Natural killer cell (primary cell): ENCODE measurements around the gene LRR1. TPM values are rescaled to one million over a fixed set of nuclear protein-coding genes. Genes with fewer than 3 reads are reported as not detected.

ENCODE experiments used
- ATAC-seq, 3 donors: fragments of 150-1000 bp in 2 of 3; fragments of 200-7000 bp in 1 of 3; cut with Tn5 transposase; 1 replicate in 1 of 3; 2 replicates in 2 of 3; pipeline ENCODE4 v1.10.0; 2021; ENCODE audit warnings: mild to moderate bottlenecking in 2 of 3, moderate library complexity in 2 of 3
- DNase-seq, 2 donors: peaks; one replicate each; pipeline versions ENCODE4 v3.0.0 to v3.0.0-alpha.2; 2013 to 2021; ENCODE audit warnings: mixed read lengths in 1 of 2
- H3K27ac ChIP-seq: one replicate; pipeline ENCODE4 v1.5.1; 2013; ENCODE audit warnings: mild to moderate bottlenecking, low read length
- H3K27me3 ChIP-seq: one replicate; pipeline ENCODE4 v1.6.1; 2013; ENCODE audit warnings: low read length; ENCODE audit not compliant: control insufficient read depth, insufficient read depth
- H3K36me3 ChIP-seq: one replicate; pipeline ENCODE4 v1.6.1; 2013; ENCODE audit warnings: low read length; ENCODE audit not compliant: control insufficient read depth, insufficient read depth
- H3K4me1 ChIP-seq: one replicate; pipeline ENCODE4 v1.6.1; 2013; ENCODE audit warnings: low read length; ENCODE audit not compliant: control insufficient read depth, insufficient read depth
- H3K4me3 ChIP-seq: one replicate; pipeline ENCODE4 v1.5.1; 2013; ENCODE audit warnings: low read length
- H3K9me3 ChIP-seq: one replicate; pipeline ENCODE4 v1.6.1; 2013; ENCODE audit warnings: low read length; ENCODE audit not compliant: control insufficient read depth, insufficient read depth
- H3K27ac Mint-ChIP-seq, 2 donors: one replicate each; pipeline ENCODE4 v1.8.0; 2022; ENCODE audit warnings: mild to moderate bottlenecking in 2 of 2, mixed read lengths in 2 of 2, moderate library complexity in 1 of 2
- H3K27me3 Mint-ChIP-seq, 2 donors: one replicate each; pipeline ENCODE4 v1.8.0; 2022; ENCODE audit warnings: low read depth in 2 of 2, mixed read lengths in 2 of 2
- H3K36me3 Mint-ChIP-seq: one replicate; pipeline ENCODE4 v1.8.0; 2022; ENCODE audit warnings: mixed read lengths
- H3K4me1 Mint-ChIP-seq, 2 donors: one replicate each; pipeline ENCODE4 v1.8.0; 2022; ENCODE audit warnings: mixed read lengths in 2 of 2
- H3K4me3 Mint-ChIP-seq: one replicate; pipeline ENCODE4 v1.8.0; 2022; ENCODE audit warnings: mild to moderate bottlenecking, moderate library complexity, mixed read lengths
- H3K9me3 Mint-ChIP-seq, 2 donors: one replicate each; pipeline ENCODE4 v1.8.0; 2022; ENCODE audit warnings: mixed read lengths in 2 of 2
- WGBS: methylation state at CpG from one replicate; pipeline ENCODE4 v1.1.7; 2013; ENCODE audit warnings: missing lambda C conversion rate; ENCODE audit not compliant: insufficient coverage; 5-methylcytosine and 5-hydroxymethylcytosine counted together
- intact Hi-C: fragments of 100-400 bp; cut with micrococcal nuclease; formaldehyde crosslinking; loops from one replicate; pipeline ENCODE4 v1.14.2; 2022
- total RNA-seq, 4 donors: library from RNA; stranded (reverse); fragments of 120-200 nt in 1 of 4; gene quantifications; one replicate each; pipeline versions ENCODE4 v1.2.3 to v1.2.4, GENCODE V29; 2013 to 2022
- TF ChIP-seq, protein P1 (sequence below): fragments of 200-600 bp; IDR thresholded peaks from one replicate; pipeline ENCODE4 v1.8.0; 2022; ENCODE audit warnings: antibody characterized with exemption

LRR1 gene
- total RNA-seq, 3 donors from 2014 or later (not counting 1 experiment from before 2014, with no cell fraction given), result 8.1 to 11.7 (median 8.7) TPM

DNA sequence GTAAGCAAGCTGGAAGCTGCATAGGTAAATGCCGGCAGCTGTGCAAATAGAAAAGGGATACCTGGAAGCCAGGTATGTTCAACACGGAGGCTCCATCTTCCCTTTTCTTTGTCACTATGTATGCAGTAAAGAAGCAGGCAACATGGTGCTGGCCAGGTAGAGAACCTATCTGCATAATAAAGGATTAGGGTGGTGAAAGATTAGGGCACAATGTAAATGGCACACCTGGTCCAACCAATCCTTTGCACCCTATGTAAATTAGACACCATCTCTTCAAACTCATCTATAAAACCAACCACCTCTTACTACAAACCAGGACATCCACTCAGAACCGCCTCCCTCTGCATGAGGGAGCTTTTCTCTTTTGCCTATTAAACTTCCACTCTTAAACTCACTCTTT is 44.8 kb upstream of the LRR1 start:
- no peaks in the 10 kb centered on the region for H3K27me3 ChIP-seq
- DNase-seq (no peak), ATAC-seq (no peak)
- no peaks in the 10 kb centered on the region for H3K4me1 ChIP-seq
- no peak overlapping the region for H3K4me3 Mint-ChIP-seq
- H3K27ac Mint-ChIP-seq, result no peak overlapping the region
- peaks cover 0 to 4% of the 10 kb centered on the region in 2 donors for H3K27me3 Mint-ChIP-seq
- no peaks in the 10 kb centered on the region for H3K36me3 ChIP-seq
- TF ChIP-seq, protein P1, sequence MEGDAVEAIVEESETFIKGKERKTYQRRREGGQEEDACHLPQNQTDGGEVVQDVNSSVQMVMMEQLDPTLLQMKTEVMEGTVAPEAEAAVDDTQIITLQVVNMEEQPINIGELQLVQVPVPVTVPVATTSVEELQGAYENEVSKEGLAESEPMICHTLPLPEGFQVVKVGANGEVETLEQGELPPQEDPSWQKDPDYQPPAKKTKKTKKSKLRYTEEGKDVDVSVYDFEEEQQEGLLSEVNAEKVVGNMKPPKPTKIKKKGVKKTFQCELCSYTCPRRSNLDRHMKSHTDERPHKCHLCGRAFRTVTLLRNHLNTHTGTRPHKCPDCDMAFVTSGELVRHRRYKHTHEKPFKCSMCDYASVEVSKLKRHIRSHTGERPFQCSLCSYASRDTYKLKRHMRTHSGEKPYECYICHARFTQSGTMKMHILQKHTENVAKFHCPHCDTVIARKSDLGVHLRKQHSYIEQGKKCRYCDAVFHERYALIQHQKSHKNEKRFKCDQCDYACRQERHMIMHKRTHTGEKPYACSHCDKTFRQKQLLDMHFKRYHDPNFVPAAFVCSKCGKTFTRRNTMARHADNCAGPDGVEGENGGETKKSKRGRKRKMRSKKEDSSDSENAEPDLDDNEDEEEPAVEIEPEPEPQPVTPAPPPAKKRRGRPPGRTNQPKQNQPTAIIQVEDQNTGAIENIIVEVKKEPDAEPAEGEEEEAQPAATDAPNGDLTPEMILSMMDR, result no peak
- no peaks in the 10 kb centered on the region for H3K9me3 ChIP-seq
- intact Hi-C loops, result no loop called here
- H3K4me1 Mint-ChIP-seq, result no peaks in the 10 kb centered on the region
- WGBS, result 67% methylated on average over 3 of the region's 3 CpGs
- H3K4me3 ChIP-seq, result no peak overlapping the region
- no peaks in the 10 kb centered on the region for H3K9me3 Mint-ChIP-seq
- no peaks in the 10 kb centered on the region for H3K36me3 Mint-ChIP-seq
- no peak overlapping the region for H3K27ac ChIP-seq

- DNase-seq, result no peak
- WGBS, result 98% methylated on average over 5 of the region's 6 CpGs
- Mint-ChIP-seq H3K36me3 (no peaks in the 10 kb centered on the region), H3K27me3 (peaks cover 6 to 9% of the 10 kb centered on the region in 2 donors), H3K9me3 (no peaks in the 10 kb centered on the region), H3K4me3 (no peak overlapping the region), H3K4me1 (no peaks in the 10 kb centered on the region), H3K27ac (no peak overlapping the region)
- Histone ChIP-seq H3K4me3 (no peak overlapping the region), H3K27ac (no peak overlapping the region), H3K36me3 (no peaks in the 10 kb centered on the region), H3K27me3 (no peaks in the 10 kb centered on the region), H3K4me1 (no peaks in the 10 kb centered on the region), H3K9me3 (no peaks in the 10 kb centered on the region)
- intact Hi-C loops, result no loop called here
- TF ChIP-seq, protein P1, result no peak
- no peak for ATAC-seq
Observed at GRCh38 chr14:49559979-49560768, 38.6 kb upstream of the LRR1 start.

- no peak for DNase-seq
- Histone ChIP-seq H3K36me3 (no peaks in the 10 kb centered on the region), H3K27me3 (no peaks in the 10 kb centered on the region), H3K9me3 (peaks cover 4% of the 10 kb centered on the region), H3K27ac (no peak overlapping the region), H3K4me3 (no peak overlapping the region), H3K4me1 (no peaks in the 10 kb centered on the region)
- TF ChIP-seq, protein P1, result no peak
- H3K36me3 Mint-ChIP-seq, result no peaks in the 10 kb centered on the region
- intact Hi-C loops, result no loop called here
- H3K9me3 Mint-ChIP-seq, result no peaks in the 10 kb centered on the region
- H3K27me3 Mint-ChIP-seq, result peaks cover 4 to 5% of the 10 kb centered on the region in 2 donors
- no peak for ATAC-seq
- no peak overlapping the region for H3K27ac Mint-ChIP-seq
- WGBS, result 92% methylated on average over 12 of the region's 12 CpGs
- no peaks in the 10 kb centered on the region for H3K4me1 Mint-ChIP-seq
- no peak overlapping the region for H3K4me3 Mint-ChIP-seq
Observed at GRCh38 chr14:49566714-49567113, 32.0 kb upstream of the LRR1 start.

DNA sequence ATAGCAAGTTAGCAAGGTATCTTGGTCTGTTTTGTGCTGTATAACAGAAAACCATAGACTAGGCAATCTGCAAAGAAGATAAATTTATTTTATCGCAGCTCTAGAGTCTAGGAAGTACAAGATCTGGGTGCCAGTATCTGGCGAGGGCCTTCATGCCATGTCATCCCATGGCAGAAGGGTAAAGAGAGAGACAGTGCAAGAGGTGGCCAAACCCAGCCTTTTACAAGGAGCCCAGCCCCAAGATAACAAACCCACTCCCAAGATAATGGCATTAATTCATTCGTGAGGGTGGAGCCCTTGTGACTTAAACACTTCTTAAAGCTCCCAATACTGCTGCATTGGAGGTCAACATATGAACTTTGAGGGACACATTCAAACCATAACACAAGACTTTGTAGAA is 29.5 kb upstream of the LRR1 start:
- intact Hi-C loops, result no loop called here
- Histone ChIP-seq H3K9me3 (peaks cover 4% of the 10 kb centered on the region), H3K36me3 (no peaks in the 10 kb centered on the region), H3K27ac (no peak overlapping the region), H3K4me3 (no peak overlapping the region), H3K27me3 (no peaks in the 10 kb centered on the region), H3K4me1 (no peaks in the 10 kb centered on the region)
- no peaks in the 10 kb centered on the region for H3K4me1 Mint-ChIP-seq
- TF ChIP-seq, protein P1, result no peak
- H3K27ac Mint-ChIP-seq, result no peak overlapping the region
- H3K27me3 Mint-ChIP-seq, result no peaks in the 10 kb centered on the region
- ATAC-seq (no peak), DNase-seq (no peak)
- H3K9me3 Mint-ChIP-seq, result no peaks in the 10 kb centered on the region
- H3K36me3 Mint-ChIP-seq, result no peaks in the 10 kb centered on the region
- WGBS, result 89% methylated on average over 3 of the region's 3 CpGs
- no peak overlapping the region for H3K4me3 Mint-ChIP-seq
